Right cardiac atrium (tissue), 5 donors: ENCODE measurements around the gene OPTC. TPM values are rescaled to one million over a fixed set of nuclear protein-coding genes. Genes with fewer than 3 reads are reported as not detected.
A peak's percentile ranks its signal among the peaks of the same experiment; 100 is the strongest.
"Not testable (repeated sequence)": the region's sequence is repeated elsewhere in the genome, so short reads cannot be mapped to it uniquely, and the experiment has no call there.

Source experiments
- ATAC-seq, 2 donors: fragments of 200-7000 bp; cut with Tn5 transposase; one replicate each; pipeline versions ENCODE4 v1.8.0 to v1.9.1; 2020; ENCODE audit warnings: moderate library complexity in 2 of 2, mild to moderate bottlenecking in 1 of 2
- DNase-seq, 3 donors: peaks; one replicate each; pipeline ENCODE4 v3.0.0-alpha.2; 2020
- H3K27ac ChIP-seq: one replicate; pipeline ENCODE4 v1.5.1; 2013; ENCODE audit warnings: mild to moderate bottlenecking, low read length, control low read depth, moderate library complexity
- H3K27me3 ChIP-seq: one replicate; pipeline ENCODE4 v1.6.1; 2013; ENCODE audit not compliant: control insufficient read depth, insufficient read depth
- H3K4me1 ChIP-seq: one replicate; pipeline ENCODE4 v1.6.1; 2013; ENCODE audit warnings: low read length; ENCODE audit not compliant: control insufficient read depth, insufficient read depth
- H3K4me3 ChIP-seq: one replicate; pipeline ENCODE4 v1.5.1; 2013; ENCODE audit warnings: low read length, control low read depth
- H3K9me3 ChIP-seq: one replicate; pipeline ENCODE4 v1.6.1; 2013; ENCODE audit warnings: low read length; ENCODE audit not compliant: control insufficient read depth
- WGBS: extraction: QIAGEN DNeasy Blood & Tissue Kit; methylation state at CpG from one replicate; pipeline ENCODE4 v1.1.7; 2013; 5-methylcytosine and 5-hydroxymethylcytosine counted together
- intact Hi-C, 4 donors: fragments of 100-400 bp; cut with DNase I; formaldehyde crosslinking; loops; one replicate each; pipeline versions ENCODE4 v1.11.0 to v1.14.0; 2022 to 2023
- polyA plus RNA-seq: library from polyadenylated mRNA; stranded (reverse); fragments of 200-250 nt; gene quantifications from one replicate; pipeline ENCODE4 v1.2.3, GENCODE V29; 2013
- total RNA-seq, 4 donors: library from RNA; stranded (reverse); fragmentation: NEBNext Ultra II Directional; extraction: Animal tissue kit (Norgen Biotek cat#: 25700); gene quantifications; one replicate each; pipeline ENCODE4 v1.2.1, GENCODE V29; 2021
- donor health status: healthy with polysubstance abuse.
- donor health status: DM: no; HTN: yes; CAD: no.
- donor health status: DM: no; HTN: no; CAD: no.
- donor health status: DM: no; HTN: yes; CAD: no; lungs with severe emphysema.
- donor health status: DM: yes; HTN: yes; CAD: no.

Gene OPTC
- total and polyA plus RNA-seq, 5 donors: not detected

- WGBS: 73% methylated on average over 11 of the region's 11 CpGs
- H3K27ac ChIP-seq: peak overlapping the region; percentile 78
- intact Hi-C loops: no loop called here
- no peak overlapping the region for H3K4me3 ChIP-seq
- peaks cover 17% of the 10 kb centered on the region for H3K4me1 ChIP-seq
- DNase-seq: peak in 2 of 3 donors; percentile 35 to 69
- H3K27me3 ChIP-seq: no peaks in the 10 kb centered on the region
- ATAC-seq: peak; percentile 10 to 40
- H3K9me3 ChIP-seq: no peaks in the 10 kb centered on the region
Measured at GRCh38 chr1:203465146-203465798, 28.7 kb upstream of the OPTC start.

GRCh38 chr1:203465948-203466347 lies 28.0 kb upstream of the OPTC start:
- DNase-seq (peak; percentile 72 to 94 (median 90)), ATAC-seq (peak; percentile 81 to 87)
- H3K4me3 ChIP-seq: no peak overlapping the region
- peaks cover 17% of the 10 kb centered on the region for H3K4me1 ChIP-seq
- intact Hi-C loops: no loop called here
- 13% methylated on average over 7 of the region's 7 CpGs for WGBS
- peak overlapping the region; percentile 78 for H3K27ac ChIP-seq
- no peaks in the 10 kb centered on the region for H3K9me3 ChIP-seq
- no peaks in the 10 kb centered on the region for H3K27me3 ChIP-seq

GRCh38 chr1:203466906-203467549 lies 26.9 kb upstream of the OPTC start:
- DNase-seq (peak in 2 of 3 donors; percentile 42 to 61), ATAC-seq (peak in 1 of 2 donors; percentile 3)
- H3K9me3 ChIP-seq, H3K4me3 ChIP-seq, H3K27me3 ChIP-seq, intact Hi-C loops: not testable (repeated sequence)
- 77% methylated on average over 13 of the region's 13 CpGs for WGBS
- peaks cover 17% of the 10 kb centered on the region for H3K4me1 ChIP-seq
- H3K27ac ChIP-seq: peak overlapping the region; percentile 78

GRCh38 chr1:203467550-203467921 lies 26.4 kb upstream of the OPTC start:
- Histone ChIP-seq H3K27me3 (no peaks in the 10 kb centered on the region), H3K9me3 (no peaks in the 10 kb centered on the region), H3K27ac (peak overlapping the region; percentile 70), H3K4me1 (peaks cover 17% of the 10 kb centered on the region), H3K4me3 (no peak overlapping the region)
- 40% methylated on average over 9 of the region's 9 CpGs for WGBS
- DNase-seq: peak; percentile 88 to 97 (median 90)
- intact Hi-C loops: no loop called here
- peak; percentile 62 to 65 for ATAC-seq

GRCh38 chr1:203468326-203468725 lies 25.6 kb upstream of the OPTC start:
- Histone ChIP-seq H3K4me3 (no peak overlapping the region), H3K27me3 (no peaks in the 10 kb centered on the region), H3K4me1 (peaks cover 17% of the 10 kb centered on the region), H3K27ac (no peak overlapping the region), H3K9me3 (no peaks in the 10 kb centered on the region)
- ATAC-seq: no peak
- no peak for DNase-seq
- intact Hi-C loops: no loop called here
- WGBS: 97% methylated on average over 2 of the region's 2 CpGs

- Histone ChIP-seq H3K4me3 (no peak overlapping the region), H3K27me3 (no peaks in the 10 kb centered on the region), H3K9me3 (no peaks in the 10 kb centered on the region), H3K4me1 (peaks cover 12% of the 10 kb centered on the region), H3K27ac (no peak overlapping the region)
- DNase-seq: peak in 2 of 3 donors; percentile 71 to 72
- WGBS: 63% methylated on average over 5 of the region's 5 CpGs
- intact Hi-C loops: no loop called here
- no peak for ATAC-seq
Measured at GRCh38 chr1:203470240-203470639, 23.7 kb upstream of the OPTC start.

- H3K9me3 ChIP-seq: no peaks in the 10 kb centered on the region
- intact Hi-C loops: no loop called here
- no peak overlapping the region for H3K4me3 ChIP-seq
- WGBS: 87% methylated on average over 6 of the region's 6 CpGs
- no peaks in the 10 kb centered on the region for H3K4me1 ChIP-seq
- H3K27ac ChIP-seq: no peak overlapping the region
- no peaks in the 10 kb centered on the region for H3K27me3 ChIP-seq
- DNase-seq (peak in 2 of 3 donors; percentile 26 to 36), ATAC-seq (no peak)
Measured at GRCh38 chr1:203471841-203472240, 22.1 kb upstream of the OPTC start.

- ATAC-seq: no peak
- no peaks in the 10 kb centered on the region for H3K4me1 ChIP-seq
- H3K27ac ChIP-seq: no peak overlapping the region
- WGBS: 15% methylated on average over 4 of the region's 4 CpGs
- H3K4me3 ChIP-seq: no peak overlapping the region
- peak in 2 of 3 donors; percentile 17 to 30 for DNase-seq
- H3K27me3 ChIP-seq: no peaks in the 10 kb centered on the region
- no peaks in the 10 kb centered on the region for H3K9me3 ChIP-seq
- intact Hi-C loops: no loop called here
Measured at GRCh38 chr1:203473281-203473680, 20.7 kb upstream of the OPTC start.

- intact Hi-C loops: no loop called here
- Histone ChIP-seq H3K9me3 (no peaks in the 10 kb centered on the region), H3K27me3 (no peaks in the 10 kb centered on the region), H3K4me1 (no peaks in the 10 kb centered on the region), H3K4me3 (no peak overlapping the region), H3K27ac (no peak overlapping the region)
- DNase-seq: peak in 2 of 3 donors; percentile 52 to 61
- 67% methylated on average over 9 of the region's 9 CpGs for WGBS
- ATAC-seq: no peak
Measured at GRCh38 chr1:203473781-203474305, 20.1 kb upstream of the OPTC start.

- Histone ChIP-seq H3K27ac (peak within 1 kb of the TSS; percentile 95), H3K9me3 (no peaks in the 10 kb centered on the region), H3K4me3 (peak within 1 kb of the TSS; percentile 86), H3K4me1 (no peaks in the 10 kb centered on the region), H3K27me3 (no peaks in the 10 kb centered on the region)
- peak; percentile 66 to 80 for ATAC-seq
- peak; percentile 52 to 79 (median 74) for DNase-seq
- intact Hi-C loops: loop anchor here in 1 of 4 donors (5.0 kb wide), 1 partner anchor 123 kb away; the partner anchor contains the start of gene FMOD
- WGBS: 31% methylated on average over 8 of the region's 8 CpGs
Measured at GRCh38 chr1:203475012-203475981, 18.7 kb upstream of the OPTC start, which contains the start of gene PRELP. Gene PRELP, plus strand, starts transcription at chr1:203475806. Its CDS starts 7,379 bp downstream, at chr1:203483185.
